Activated T-helper 1 cell treated with Interleukin-2 at 50 U/mL for 16 hours (primary cell): ENCODE results near the gene CFAP53.

Source experiments
- DNase-seq: peaks from one replicate; pipeline ENCODE4 v3.0.0-alpha.2; 2020; ENCODE audit warnings: low read depth

The CFAP53 gene

DNA sequence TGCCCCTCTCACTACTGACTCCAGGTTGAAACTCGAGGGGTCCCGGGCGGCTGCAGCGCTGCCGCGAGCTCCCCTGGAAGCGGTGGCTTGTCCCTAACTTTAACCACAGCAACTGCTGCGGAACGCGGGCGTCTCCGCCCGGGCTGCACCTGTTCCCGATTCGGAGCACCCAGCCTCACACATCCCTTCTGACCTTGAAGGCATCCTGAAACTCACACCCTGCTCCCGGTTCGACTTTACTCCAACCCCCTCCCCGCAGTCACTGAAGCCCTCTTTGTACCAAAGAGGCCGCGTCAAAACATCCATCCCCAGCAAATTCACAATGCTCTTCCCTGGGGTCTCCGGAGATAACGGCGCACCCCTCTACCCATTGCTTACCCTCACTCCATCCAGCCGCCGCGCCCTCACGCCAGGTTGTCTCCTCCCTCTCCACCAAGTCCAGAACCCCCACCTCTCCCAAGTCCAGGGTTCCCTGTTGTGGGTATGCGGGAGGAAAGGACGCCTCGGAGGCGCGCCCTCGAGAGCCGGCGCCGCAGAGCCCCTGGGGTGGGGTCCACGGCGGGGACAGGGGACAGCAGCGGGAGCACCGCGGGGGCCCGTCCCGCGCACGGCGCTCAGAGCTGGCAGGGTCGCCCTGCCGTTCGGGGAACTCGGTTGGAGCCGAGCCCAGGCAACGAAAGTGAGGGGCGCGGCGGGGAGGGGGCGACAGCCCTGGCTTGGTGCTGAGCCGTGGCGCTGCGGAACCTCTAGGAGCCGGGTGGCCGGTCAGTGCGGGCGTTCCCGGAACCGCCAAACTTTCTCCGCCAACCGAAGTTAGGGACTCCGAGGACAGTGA lies 72.3 kb downstream of the CFAP53 start:
- no peak for DNase-seq

DNA sequence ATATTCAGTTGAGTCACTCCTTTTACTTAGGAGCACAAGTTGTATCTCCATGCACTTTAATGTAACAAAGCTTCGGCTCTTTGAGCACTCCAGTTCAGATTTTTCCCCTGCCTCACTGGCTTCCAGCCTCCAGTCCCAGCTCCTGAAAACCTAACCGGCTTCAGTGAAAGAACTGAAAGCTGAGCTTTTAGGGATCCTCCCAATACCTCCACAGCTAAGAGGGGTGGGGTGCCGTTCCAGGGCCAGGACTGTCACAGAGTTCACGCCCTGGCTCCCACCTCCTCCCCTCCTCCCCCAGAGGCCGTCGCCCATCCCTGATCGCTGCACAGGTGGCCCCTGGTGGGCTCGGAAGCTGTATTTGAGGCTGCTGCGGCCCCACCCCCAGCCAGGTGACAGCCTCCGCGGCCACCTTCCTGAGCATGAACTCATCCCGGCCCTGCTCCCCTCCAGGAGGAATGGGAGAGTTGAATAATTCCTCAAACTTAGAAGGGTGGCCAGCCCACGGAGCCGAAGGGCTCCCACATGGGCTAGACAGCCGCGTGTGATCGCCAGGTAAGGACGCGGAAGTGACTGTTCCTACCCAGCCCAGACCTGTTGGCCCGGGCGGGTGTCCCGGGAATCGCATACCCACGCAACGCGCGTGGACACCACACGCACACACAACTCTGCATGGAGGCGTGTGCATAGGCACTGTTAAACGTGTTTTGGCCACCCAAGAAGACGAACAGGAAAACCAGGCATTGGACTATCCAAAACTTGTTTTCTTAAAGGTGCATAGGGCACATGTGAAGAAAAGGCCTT lies 73.1 kb downstream of the CFAP53 start:
- DNase-seq, result no peak

DNA sequence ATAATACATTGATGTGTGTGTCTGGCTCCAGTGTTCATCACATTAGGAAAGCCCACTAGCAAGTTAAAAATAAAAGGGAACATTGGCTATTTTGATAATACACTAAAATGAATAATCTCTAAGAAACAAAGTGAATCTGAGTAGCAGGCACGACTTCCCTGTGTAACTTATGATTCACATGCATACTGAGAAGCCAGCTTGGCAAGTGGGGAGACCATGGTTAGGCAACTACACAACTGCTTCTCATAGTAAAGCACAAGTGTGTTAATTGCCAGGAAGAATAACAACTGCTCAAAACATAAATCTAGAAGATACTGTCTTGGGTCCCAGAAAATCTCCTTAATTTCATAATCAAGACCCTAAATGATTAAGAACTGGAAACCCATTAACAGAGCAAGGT lies 75.4 kb downstream of the CFAP53 start:
- no peak for DNase-seq

DNA sequence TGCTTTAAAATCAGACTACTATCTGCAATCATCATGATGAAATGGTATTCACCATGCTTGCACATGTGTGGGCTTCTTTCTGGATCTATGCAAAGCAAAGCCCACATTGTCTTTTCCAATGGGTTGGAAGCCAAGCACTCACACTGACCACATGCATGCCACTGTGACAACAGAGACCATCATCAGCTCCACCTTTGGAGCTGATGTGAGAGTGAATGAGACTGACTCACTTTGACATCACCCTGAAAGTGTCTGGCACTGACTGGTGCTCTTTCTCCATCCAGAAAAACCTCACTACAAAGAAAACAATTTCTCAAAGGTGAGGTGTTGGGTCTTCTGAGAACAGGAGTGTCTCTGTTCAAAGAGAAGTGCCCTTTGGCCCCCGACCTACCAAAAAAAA lies 76.1 kb downstream of the CFAP53 start:
- DNase-seq, result no peak

GRCh38 chr18:50189160-50189559 lies 77.1 kb downstream of the CFAP53 start:
- no peak for DNase-seq

DNA sequence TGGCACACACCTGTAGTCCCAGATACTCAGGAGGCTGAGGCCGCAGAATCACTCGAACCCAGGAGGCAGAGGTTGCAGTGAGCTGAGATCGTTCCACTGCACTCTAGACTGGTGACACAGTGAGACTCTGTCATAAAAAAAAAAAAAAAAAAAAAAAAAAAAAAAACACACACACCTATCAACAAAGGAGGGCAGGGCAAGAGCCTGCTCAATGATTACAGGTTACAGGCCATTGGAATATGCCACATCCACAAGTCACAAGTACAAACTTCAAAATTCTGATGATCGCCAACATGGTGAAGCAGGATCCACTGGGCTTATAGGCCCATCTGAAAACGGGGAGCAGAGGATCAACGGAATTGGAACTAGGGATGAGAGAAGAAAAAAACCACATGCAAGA lies 77.6 kb downstream of the CFAP53 start:
- no peak for DNase-seq

- no peak for DNase-seq
These were observed 78.6 kb downstream of the CFAP53 start for GRCh38 chr18:50187659-50188058.

- no peak for DNase-seq
These were observed 79.9 kb downstream of the CFAP53 start for GRCh38 chr18:50186385-50186784.

DNA sequence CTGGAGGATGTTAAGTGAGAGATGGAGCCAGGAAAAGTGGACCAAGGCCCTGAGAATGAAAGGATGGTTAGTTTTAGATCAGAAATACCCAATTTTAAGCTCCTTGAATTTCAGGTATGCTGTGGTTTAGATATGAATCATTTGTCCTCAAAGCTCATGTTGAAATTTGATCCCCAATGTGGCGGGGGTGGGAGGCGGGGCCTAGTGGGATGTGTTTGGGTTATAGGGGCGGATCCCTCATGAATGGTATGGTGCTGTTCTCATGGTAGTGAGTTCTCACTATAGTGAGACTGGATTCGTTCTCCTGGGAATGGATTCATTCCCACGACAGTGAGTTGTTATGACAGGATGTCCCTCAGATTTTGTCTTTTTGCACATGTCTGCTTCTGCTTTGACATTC lies 82.7 kb downstream of the CFAP53 start:
- DNase-seq, result no peak

DNA sequence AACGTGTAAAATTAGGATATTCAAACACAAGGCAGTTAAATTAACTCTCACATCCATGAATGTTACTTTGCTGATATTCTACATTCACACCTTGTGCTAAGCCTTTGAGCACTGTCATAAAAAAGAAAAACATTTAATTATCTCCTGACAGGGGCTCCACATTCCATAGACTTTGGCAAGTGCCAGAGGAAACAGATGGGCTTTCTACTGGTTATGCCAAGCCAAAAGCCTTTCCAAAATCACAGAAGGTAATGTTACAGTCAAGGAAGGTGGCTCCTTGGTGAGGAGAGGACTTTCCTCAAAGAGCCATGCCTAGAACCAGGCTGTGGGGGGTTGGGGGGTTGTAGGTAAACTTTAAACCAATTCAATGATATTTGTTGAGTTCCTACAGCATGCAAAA lies 83.8 kb downstream of the CFAP53 start:
- DNase-seq, result no peak

- no peak for DNase-seq
These were observed 84.7 kb downstream of the CFAP53 start for GRCh38 chr18:50181590-50181989.

- DNase-seq, result no peak
These were observed 86.8 kb downstream of the CFAP53 start for GRCh38 chr18:50179465-50179864.

GRCh38 chr18:50177294-50177992 lies 88.9 kb downstream of the CFAP53 start:
- DNase-seq, result no peak
